Measurements from ENCODE around the gene ASB3.

Gene ASB3

GRCh38 chr2:53780056-53780455 is 6.7 kb downstream of the ASB3 start:
- TF ChIP-seq EZH2phosphoT487 (IDR thresholded peaks at IDR 0.05; ENCODE audit: borderline replicate concordance): no peak
- no peak for TF ChIP-seq CTCF (conservative IDR thresholded peaks at IDR 0.05; ENCODE audit: low read length)
- peaks cover 50% of the 10 kb centered on the region for H4K20me1 ChIP-seq (ENCODE audit: insufficient read depth, low read length, poor library complexity, severe bottlenecking)
- no peaks in the 10 kb centered on the region for H3K9me3 ChIP-seq (ENCODE audit: insufficient read depth, low read depth, low read length)
- no peak overlapping the region for H3K4me3 ChIP-seq (ENCODE audit: low read length, poor library complexity, severe bottlenecking)
- no peak overlapping the region for H3K9ac ChIP-seq (ENCODE audit: low read depth, low read length, poor library complexity, severe bottlenecking)
- H3K36me3 ChIP-seq (ENCODE audit: insufficient read depth, low read length): peaks cover 12% of the 10 kb centered on the region
- peaks cover 40% of the 10 kb centered on the region for H3K4me1 ChIP-seq (ENCODE audit: insufficient read depth, low read length, poor library complexity, severe bottlenecking)
- H2AFZ ChIP-seq (ENCODE audit: low read length): no peak overlapping the region
- peak overlapping the region; percentile 91 for H3K4me2 ChIP-seq (ENCODE audit: low read depth, low read length, poor library complexity, severe bottlenecking)
- no peaks in the 10 kb centered on the region for H3F3A ChIP-seq (ENCODE audit: low read depth)
- H3K79me2 ChIP-seq (ENCODE audit: insufficient read depth, low read length): peaks cover 97% of the 10 kb centered on the region
- no peaks in the 10 kb centered on the region for H3K27me3 ChIP-seq (ENCODE audit: insufficient read depth, low read length, poor library complexity, severe bottlenecking)
- no peaks in the 10 kb centered on the region for H3K9me2 ChIP-seq (replicated peaks; ENCODE audit: low read depth, low read length)

GRCh38 chr2:53778536-53779162 is 8.1 kb downstream of the ASB3 start:
- Histone ChIP-seq H3K9me3 (ENCODE audit: insufficient read depth, low read depth, low read length) (no peaks in the 10 kb centered on the region), H3K9ac (ENCODE audit: low read depth, low read length, poor library complexity, severe bottlenecking) (no peak overlapping the region), H3K4me1 (ENCODE audit: insufficient read depth, low read length, poor library complexity, severe bottlenecking) (peaks cover 27% of the 10 kb centered on the region), H3K79me2 (ENCODE audit: insufficient read depth, low read length) (peaks cover 97% of the 10 kb centered on the region), H3K36me3 (ENCODE audit: insufficient read depth, low read length) (peaks cover 22% of the 10 kb centered on the region), H3F3A (ENCODE audit: low read depth) (no peaks in the 10 kb centered on the region), H3K4me2 (ENCODE audit: low read depth, low read length, poor library complexity, severe bottlenecking) (no peak overlapping the region), H3K9me2 (replicated peaks; ENCODE audit: low read depth, low read length) (no peaks in the 10 kb centered on the region), H4K20me1 (ENCODE audit: insufficient read depth, low read length, poor library complexity, severe bottlenecking) (peaks cover 40% of the 10 kb centered on the region), H2AFZ (ENCODE audit: low read length) (no peak overlapping the region), H3K27me3 (ENCODE audit: insufficient read depth, low read length, poor library complexity, severe bottlenecking) (no peaks in the 10 kb centered on the region), H3K4me3 (ENCODE audit: low read length, poor library complexity, severe bottlenecking) (no peak overlapping the region)
- TF ChIP-seq EZH2phosphoT487 (IDR thresholded peaks at IDR 0.05; ENCODE audit: borderline replicate concordance): no peak
- TF ChIP-seq CTCF (conservative IDR thresholded peaks at IDR 0.05; ENCODE audit: low read length): no peak

- no peaks in the 10 kb centered on the region for H3K9me2 ChIP-seq (replicated peaks; ENCODE audit: low read depth, low read length)
- H3K36me3 ChIP-seq (ENCODE audit: insufficient read depth, low read length): peaks cover 22% of the 10 kb centered on the region
- peaks cover 29% of the 10 kb centered on the region for H4K20me1 ChIP-seq (ENCODE audit: insufficient read depth, low read length, poor library complexity, severe bottlenecking)
- H3K79me2 ChIP-seq (ENCODE audit: insufficient read depth, low read length): peaks cover 91% of the 10 kb centered on the region
- H3K27me3 ChIP-seq (ENCODE audit: insufficient read depth, low read length, poor library complexity, severe bottlenecking): no peaks in the 10 kb centered on the region
- H3F3A ChIP-seq (ENCODE audit: low read depth): no peaks in the 10 kb centered on the region
- H3K9me3 ChIP-seq (ENCODE audit: insufficient read depth, low read depth, low read length): no peaks in the 10 kb centered on the region
- peak overlapping the region; percentile 1 for H3K4me2 ChIP-seq (ENCODE audit: low read depth, low read length, poor library complexity, severe bottlenecking)
- H3K9ac ChIP-seq (ENCODE audit: low read depth, low read length, poor library complexity, severe bottlenecking): no peak overlapping the region
- peaks cover 14% of the 10 kb centered on the region for H3K4me1 ChIP-seq (ENCODE audit: insufficient read depth, low read length, poor library complexity, severe bottlenecking)
- TF ChIP-seq EZH2phosphoT487 (IDR thresholded peaks at IDR 0.05; ENCODE audit: borderline replicate concordance) (no peak), CTCF (conservative IDR thresholded peaks at IDR 0.05; ENCODE audit: low read length) (no peak)
- H2AFZ ChIP-seq (ENCODE audit: low read length): no peak overlapping the region
- H3K4me3 ChIP-seq (ENCODE audit: low read length, poor library complexity, severe bottlenecking): no peak overlapping the region
Observed at GRCh38 chr2:53777134-53777533, 9.6 kb downstream of the ASB3 start.
